GM23248 (cell line): ENCODE measurements around the gene OR10W1. TPM values are rescaled to one million over a fixed set of nuclear protein-coding genes. Genes with fewer than 3 reads are reported as not detected.
A peak's percentile ranks its signal among the peaks of the same experiment; 100 is the strongest.

ENCODE experiments used
- DNase-seq: peaks from one replicate; pipeline ENCODE4 v3.0.0-alpha.2; 2015
- H2AFZ ChIP-seq: fragments of 200-600 bp; sonication (generic); 2 replicates; pipeline ENCODE4 v1.6.1; 2016; ENCODE audit warnings: antibody characterized with exemption
- H3F3A ChIP-seq: fragments of 200-600 bp; sonication (generic); 2 replicates; pipeline ENCODE4 v1.6.1; 2016; ENCODE audit warnings: mild to moderate bottlenecking, antibody characterized with exemption, mixed run types; ENCODE audit not compliant: insufficient read depth
- H3K27ac ChIP-seq: fragments of 200-600 bp; sonication (generic); 2 replicates; pipeline ENCODE4 v1.5.1; 2016; ENCODE audit warnings: mild to moderate bottlenecking
- H3K27me3 ChIP-seq: fragments of 200-600 bp; sonication (generic); replicated peaks from 2 replicates; pipeline ENCODE4 v1.6.1; 2016; ENCODE audit warnings: mild to moderate bottlenecking; ENCODE audit not compliant: insufficient read depth
- H3K36me3 ChIP-seq: fragments of 200-600 bp; sonication (generic); 2 replicates; pipeline ENCODE4 v1.6.1; 2016; ENCODE audit warnings: low read depth, mild to moderate bottlenecking
- H3K4me1 ChIP-seq: fragments of 200-600 bp; sonication (generic); 2 replicates; pipeline ENCODE4 v1.6.1; 2016; ENCODE audit warnings: mild to moderate bottlenecking; ENCODE audit not compliant: insufficient read depth
- H3K4me2 ChIP-seq: fragments of 200-600 bp; sonication (generic); one replicate; pipeline ENCODE4 v1.6.1; 2016; ENCODE audit warnings: mild to moderate bottlenecking; ENCODE audit not compliant: unreplicated experiment
- H3K4me3 ChIP-seq: fragments of 200-600 bp; sonication (generic); 2 replicates; pipeline ENCODE4 v1.5.1; 2016; ENCODE audit warnings: mild to moderate bottlenecking
- H3K79me2 ChIP-seq: fragments of 200-600 bp; sonication (generic); 2 replicates; pipeline ENCODE4 v1.6.1; 2016; ENCODE audit warnings: mild to moderate bottlenecking; ENCODE audit not compliant: insufficient read depth
- H3K9ac ChIP-seq: fragments of 200-600 bp; sonication (generic); 2 replicates; pipeline ENCODE4 v1.6.1; 2016; ENCODE audit warnings: mild to moderate bottlenecking
- H3K9me2 ChIP-seq: fragments of 200-600 bp; sonication (generic); 2 replicates; pipeline ENCODE4 v1.6.1; 2016; ENCODE audit warnings: mixed run types, mild to moderate bottlenecking, moderate library complexity; ENCODE audit not compliant: insufficient read depth
- H3K9me3 ChIP-seq: fragments of 200-600 bp; sonication (generic); one replicate; pipeline ENCODE4 v1.6.1; 2017; ENCODE audit warnings: low read depth
- H4K20me1 ChIP-seq: fragments of 200-600 bp; sonication (generic); 2 replicates; pipeline ENCODE4 v1.6.0; 2016; ENCODE audit not compliant: insufficient read depth
- EZH2 ChIP-seq: fragments of 200-600 bp; sonication (generic); IDR thresholded peaks from 2 replicates; pipeline ENCODE4 v1.6.1; 2018; ENCODE audit warnings: antibody characterized with exemption, mild to moderate bottlenecking; ENCODE audit not compliant: insufficient read depth, poor library complexity, severe bottlenecking
- EZH2phosphoT487 ChIP-seq: fragments of 200-600 bp; sonication (generic); IDR thresholded peaks from 2 replicates; pipeline ENCODE4 v1.6.1; 2018; ENCODE audit warnings: antibody characterized with exemption, moderate library complexity, mild to moderate bottlenecking, low read depth; ENCODE audit not compliant: insufficient read depth
- WGBS, 2 experiments: methylation state at CpG; one replicate each; pipeline ENCODE4 v1.1.6; 2015 to 2017; ENCODE audit warnings: low lambda C conversion rate in 2 of 2, low coverage in 1 of 2; ENCODE audit errors: missing lambda C conversion rate in 2 of 2; 5-methylcytosine and 5-hydroxymethylcytosine counted together
- in situ Hi-C: fragments of 300-500 bp; cut with MboI; formaldehyde crosslinking; loops from 2 replicates; pipeline ENCODE4 v1.15.0; 2020
- polyA plus RNA-seq: library from polyadenylated mRNA; unstranded; fragments of >200 nt; fragmentation: Nextera tagmentation; extraction: Ambion mirVana; gene quantifications from 2 replicates; pipeline ENCODE4 v1.2.1, GENCODE V29; 2016
- total RNA-seq: library from RNA; depleted of rRNA; stranded (reverse); fragments of >200 nt; shearing (Covaris generic); gene quantifications from 2 replicates; pipeline ENCODE4 v1.2.3, GENCODE V29; 2014; rRNA removed

Gene OR10W1
- total RNA-seq (not detected in 2 replicates), polyA plus RNA-seq (not detected in 2 replicates)

GRCh38 chr11:58268142-58268541 is at the start of gene OR10W1:
OR10W1 (minus strand) TSS chr11:58268260; CDS start chr11:58267858, 402 bp downstream.
- Histone ChIP-seq H3F3A (no peaks in the 10 kb centered on the region), H3K9me3 (no peaks in the 10 kb centered on the region), H3K9ac (no peak within 1 kb of the TSS), H3K9me2 (no peaks in the 10 kb centered on the region), H3K4me3 (no peak within 1 kb of the TSS), H3K4me2 (no peak within 1 kb of the TSS), H4K20me1 (no peaks in the 10 kb centered on the region), H3K4me1 (no peaks in the 10 kb centered on the region), H3K79me2 (no peaks in the 10 kb centered on the region), H3K27me3 (0 out of 2 replicates have a peak, but pooled peaks cover 4% of the 10 kb centered on the region), H2AFZ (no peak within 1 kb of the TSS), H3K27ac (no peak within 1 kb of the TSS), H3K36me3 (no peaks in the 10 kb centered on the region)
- DNase-seq = no peak
- WGBS, 2 experiments = 59 to 70% methylated on average over 2 of the region's 2 CpGs
- TF ChIP-seq EZH2phosphoT487 (no peak), EZH2 (no peak)
- in situ Hi-C loops = no loop called here

GRCh38 chr11:58316142-58316541 is 48.1 kb upstream of the OR10W1 start:
- Histone ChIP-seq H3K4me2 (peak overlapping the region; percentile 38), H3K4me3 (no peak overlapping the region), H3K27ac (peak overlapping the region; percentile 39), H3K27me3 (no peaks in the 10 kb centered on the region), H3K79me2 (no peaks in the 10 kb centered on the region), H4K20me1 (no peaks in the 10 kb centered on the region), H3K9ac (no peak overlapping the region), H3F3A (peaks cover 42% of the 10 kb centered on the region), H2AFZ (0 out of 2 replicates have a peak overlapping the region, but pooled peaks have one; percentile 17), H3K9me2 (no peaks in the 10 kb centered on the region), H3K4me1 (peaks cover 40% of the 10 kb centered on the region), H3K9me3 (no peaks in the 10 kb centered on the region), H3K36me3 (no peaks in the 10 kb centered on the region)
- in situ Hi-C loops = no loop called here
- WGBS, 2 experiments = 12 to 15% methylated on average over 2 of the region's 2 CpGs
- peak; percentile 79 for DNase-seq
- no peak for TF ChIP-seq EZH2phosphoT487
- no peak for TF ChIP-seq EZH2

- WGBS, 2 experiments = 15 to 21% methylated on average over 2 of the region's 2 CpGs
- peak overlapping the region; percentile 67 for H3K4me2 ChIP-seq
- no peaks in the 10 kb centered on the region for H3K36me3 ChIP-seq
- no peak for TF ChIP-seq EZH2
- TF ChIP-seq EZH2phosphoT487 = no peak
- no peaks in the 10 kb centered on the region for H3K9me2 ChIP-seq
- H3K9ac ChIP-seq = no peak overlapping the region
- H3K27ac ChIP-seq = peak overlapping the region; percentile 44
- H4K20me1 ChIP-seq = no peaks in the 10 kb centered on the region
- 0 out of 2 replicates have a peak overlapping the region, but pooled peaks have one; percentile 6 for H2AFZ ChIP-seq
- peaks cover 12% of the 10 kb centered on the region for H3F3A ChIP-seq
- peak; percentile 88 for DNase-seq
- peaks cover 11% of the 10 kb centered on the region for H3K4me1 ChIP-seq
- H3K4me3 ChIP-seq = 0 out of 2 replicates have a peak overlapping the region, but pooled peaks have one; percentile 14
- no peaks in the 10 kb centered on the region for H3K9me3 ChIP-seq
- H3K79me2 ChIP-seq = no peaks in the 10 kb centered on the region
- H3K27me3 ChIP-seq = no peaks in the 10 kb centered on the region
- in situ Hi-C loops = no loop called here
Measured at GRCh38 chr11:58301576-58301975, 33.5 kb upstream of the OR10W1 start.

GRCh38 chr11:58292017-58292416 is 24.0 kb upstream of the OR10W1 start:
- H3K4me3 ChIP-seq = no peak overlapping the region
- H3F3A ChIP-seq = no peaks in the 10 kb centered on the region
- H3K4me2 ChIP-seq = no peak overlapping the region
- H4K20me1 ChIP-seq = no peaks in the 10 kb centered on the region
- no peaks in the 10 kb centered on the region for H3K79me2 ChIP-seq
- TF ChIP-seq EZH2 (no peak), EZH2phosphoT487 (no peak)
- no peak for DNase-seq
- H3K27ac ChIP-seq = no peak overlapping the region
- H3K9me2 ChIP-seq = no peaks in the 10 kb centered on the region
- WGBS, 2 experiments = 73 to 78% methylated on average over 21 of the region's 21 CpGs
- in situ Hi-C loops = no loop called here
- no peaks in the 10 kb centered on the region for H3K36me3 ChIP-seq
- H2AFZ ChIP-seq = no peak overlapping the region
- H3K4me1 ChIP-seq = no peaks in the 10 kb centered on the region
- no peaks in the 10 kb centered on the region for H3K27me3 ChIP-seq
- H3K9me3 ChIP-seq = no peaks in the 10 kb centered on the region
- H3K9ac ChIP-seq = no peak overlapping the region
